ENCODE results near the gene LARGE1.

GRCh38 chr22:33874206-33874605 lies 46.1 kb downstream of the LARGE1 start:
- no peak for TF ChIP-seq CTCF (IDR thresholded peaks at IDR 0.05; ENCODE audit: low read depth, low read length)
- TF ChIP-seq POLR2A (IDR thresholded peaks at IDR 0.05; ENCODE audit: extremely low read depth, insufficient read length), result no peak

Measured in NB4 (cell line).